Kidney (tissue), 14 donors: Measurements from ENCODE around the gene TXNDC5. TPM values are rescaled to one million over a fixed set of nuclear protein-coding genes. Genes with fewer than 3 reads are reported as not detected.

Source experiments
- DNase-seq, 5 donors: peaks; one replicate each; pipeline ENCODE4 v3.0.0-alpha.2; 2013 to 2020
- FAIRE-seq: peaks from 2 replicates; lab custom pipeline; 2012; peaks lifted over from hg19 to GRCh38; lab: Jason Lieb, UNC
- H3K27ac ChIP-seq, 2 donors: one replicate each; pipeline ENCODE4 v1.7.0; 2013; ENCODE audit warnings: low read depth in 2 of 2, low read length in 2 of 2, inconsistent platforms in 1 of 2
- H3K27me3 ChIP-seq: one replicate; pipeline ENCODE4 v1.7.1; 2013; ENCODE audit warnings: low read length, inconsistent platforms; ENCODE audit not compliant: control insufficient read depth, insufficient read depth
- H3K36me3 ChIP-seq, 3 donors: one replicate each; pipeline versions ENCODE4 v1.7.0 to v1.7.1; 2013; ENCODE audit warnings: low read length in 3 of 3, control low read depth in 1 of 3, inconsistent platforms in 1 of 3; ENCODE audit not compliant: insufficient read depth in 3 of 3, control insufficient read depth in 2 of 3
- H3K4me1 ChIP-seq, 3 donors: one replicate each; pipeline versions ENCODE4 v1.7.0 to v1.7.1; 2013; ENCODE audit warnings: low read length in 3 of 3, inconsistent platforms in 1 of 3, low read depth in 1 of 3; ENCODE audit not compliant: control insufficient read depth in 2 of 3, insufficient read depth in 2 of 3
- H3K4me3 ChIP-seq, 3 donors: one replicate each; pipeline versions ENCODE4 v1.7.0 to v1.8.1; 2013; ENCODE audit warnings: low read length in 3 of 3, control low read depth in 1 of 3, inconsistent platforms in 1 of 3
- H3K9ac ChIP-seq, 3 donors: one replicate each; pipeline versions ENCODE4 v1.7.0 to v1.7.1; 2013; ENCODE audit warnings: low read length in 3 of 3, control low read depth in 1 of 3, inconsistent platforms in 1 of 3
- H3K9me3 ChIP-seq, 3 donors: one replicate each; pipeline versions ENCODE4 v1.7.0 to v1.7.1; 2013; ENCODE audit warnings: low read length in 3 of 3, control low read depth in 1 of 3, inconsistent platforms in 1 of 3; ENCODE audit not compliant: control insufficient read depth in 2 of 3, insufficient read depth in 1 of 3
- intact Hi-C: fragments of 100-400 bp; cut with DNase I; formaldehyde crosslinking; loops from one replicate; pipeline ENCODE4 v1.11.1; 2022
- polyA plus RNA-seq: library from polyadenylated mRNA; stranded (reverse); fragments of 350-450 nt; fragmentation: Illumina TruSeq; extraction: RNeasy Lipid Tissue Mini Kit (QIAGEN cat#74804); gene quantifications from one replicate; pipeline ENCODE4 v1.2.3, GENCODE V29; 2014; ENCODE audit warnings: low read depth, low replicate concordance; ENCODE audit not compliant: insufficient read depth
- total RNA-seq: library from RNA; stranded (reverse); fragmentation: NEBNext Ultra II Directional; extraction: Animal tissue kit (Norgen Biotek cat#: 25700); gene quantifications from one replicate; pipeline ENCODE4 v1.2.1, GENCODE V29; 2021
- TF ChIP-seq, protein P1 (sequence below): IDR thresholded peaks from 3 replicates; pipeline ENCODE4 v1.5.1; 2012; ENCODE audit warnings: mild to moderate bottlenecking, moderate library complexity, borderline replicate concordance; ENCODE audit not compliant: insufficient read depth; ENCODE audit errors: extremely low read depth
- donor health status: control.
- donor health status: control.
- donor health status: control.
- donor health status: control.
- donor health status: control.
- donor health status: DM: yes; HTN: yes; CAD: no.
- donor health status: Normal renal cell carcinoma (clear cell type).

Gene TXNDC5
- total and polyA plus RNA-seq, 2 donors from 2014 or later: 73.5 to 153 TPM

DNA sequence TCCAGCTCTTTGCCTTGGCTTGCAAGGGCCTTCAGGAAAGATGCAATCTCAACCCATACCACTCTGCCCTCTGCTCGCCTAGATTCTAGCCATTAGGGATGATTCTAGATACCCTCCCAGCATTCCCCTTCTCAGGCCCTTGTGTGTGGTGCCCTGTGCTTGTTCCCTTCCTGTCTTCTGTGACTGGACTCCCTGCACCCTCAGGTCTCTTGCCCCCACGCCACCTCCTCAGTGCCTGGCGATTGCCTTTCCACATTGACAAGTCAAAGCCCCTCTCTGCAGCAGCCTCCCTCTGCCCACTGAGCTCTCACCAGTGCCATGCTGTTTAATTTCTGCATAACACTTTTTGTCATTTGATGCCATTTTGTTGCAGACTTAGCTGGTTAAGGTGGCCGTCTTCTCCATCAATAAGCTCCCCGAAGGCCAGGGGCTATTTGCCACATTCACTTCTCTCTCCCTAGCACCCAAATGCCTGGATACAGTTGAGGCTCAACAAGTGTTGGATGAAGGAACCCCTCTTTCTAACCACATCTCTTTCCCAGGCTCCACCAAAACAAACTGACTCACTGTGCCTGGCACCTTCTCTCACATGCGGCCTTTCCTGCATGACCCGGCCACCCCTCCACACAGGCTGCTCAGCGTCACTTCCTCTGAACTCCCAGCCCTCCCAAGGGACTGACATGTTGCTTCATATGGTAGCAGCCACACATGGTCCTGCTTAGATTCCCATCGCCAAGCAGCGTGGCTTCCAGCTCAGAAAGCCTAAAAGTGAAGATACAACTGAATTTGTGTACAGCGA is 4.6 kb upstream of the TXNDC5 start:
- TF ChIP-seq, protein P1, sequence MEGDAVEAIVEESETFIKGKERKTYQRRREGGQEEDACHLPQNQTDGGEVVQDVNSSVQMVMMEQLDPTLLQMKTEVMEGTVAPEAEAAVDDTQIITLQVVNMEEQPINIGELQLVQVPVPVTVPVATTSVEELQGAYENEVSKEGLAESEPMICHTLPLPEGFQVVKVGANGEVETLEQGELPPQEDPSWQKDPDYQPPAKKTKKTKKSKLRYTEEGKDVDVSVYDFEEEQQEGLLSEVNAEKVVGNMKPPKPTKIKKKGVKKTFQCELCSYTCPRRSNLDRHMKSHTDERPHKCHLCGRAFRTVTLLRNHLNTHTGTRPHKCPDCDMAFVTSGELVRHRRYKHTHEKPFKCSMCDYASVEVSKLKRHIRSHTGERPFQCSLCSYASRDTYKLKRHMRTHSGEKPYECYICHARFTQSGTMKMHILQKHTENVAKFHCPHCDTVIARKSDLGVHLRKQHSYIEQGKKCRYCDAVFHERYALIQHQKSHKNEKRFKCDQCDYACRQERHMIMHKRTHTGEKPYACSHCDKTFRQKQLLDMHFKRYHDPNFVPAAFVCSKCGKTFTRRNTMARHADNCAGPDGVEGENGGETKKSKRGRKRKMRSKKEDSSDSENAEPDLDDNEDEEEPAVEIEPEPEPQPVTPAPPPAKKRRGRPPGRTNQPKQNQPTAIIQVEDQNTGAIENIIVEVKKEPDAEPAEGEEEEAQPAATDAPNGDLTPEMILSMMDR: no peak
- FAIRE-seq (no peak), DNase-seq (peak in 1 of 5 donors; percentile 65)
- Histone ChIP-seq H3K27ac (no peak overlapping the region), H3K36me3 (no peaks in the 10 kb centered on the region), H3K27me3 (no peaks in the 10 kb centered on the region), H3K4me3 (no peak overlapping the region), H3K9me3 (no peaks in the 10 kb centered on the region), H3K9ac (no peak overlapping the region), H3K4me1 (peaks cover 0 to 4% (median 0%) of the 10 kb centered on the region in 3 donors)
- intact Hi-C loops: no loop called here

DNA sequence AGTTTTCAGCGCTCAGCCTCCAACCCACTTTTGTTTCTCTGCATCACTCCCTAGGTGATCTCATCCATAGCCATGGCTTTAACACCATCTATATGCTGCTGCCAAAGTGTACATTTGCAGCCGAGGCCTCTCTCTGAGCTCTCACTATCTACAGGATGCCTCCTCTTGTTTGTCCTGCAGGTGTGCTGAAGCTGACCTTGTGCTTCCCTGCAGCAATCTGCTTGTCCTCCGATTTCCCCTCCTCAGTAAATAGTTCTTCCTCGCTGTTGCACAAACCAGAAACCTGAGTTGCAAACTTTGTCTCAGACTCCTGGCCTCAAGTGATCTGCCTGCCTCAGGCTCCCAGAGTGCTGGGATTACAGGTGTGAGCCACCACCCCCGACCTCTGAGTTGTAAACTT is 3.7 kb upstream of the TXNDC5 start:
- FAIRE-seq: no peak
- Histone ChIP-seq H3K27ac (no peak overlapping the region), H3K9me3 (no peaks in the 10 kb centered on the region), H3K4me1 (peaks cover 0 to 8% (median 3%) of the 10 kb centered on the region in 3 donors), H3K36me3 (no peaks in the 10 kb centered on the region), H3K9ac (no peak overlapping the region), H3K4me3 (no peak overlapping the region), H3K27me3 (no peaks in the 10 kb centered on the region)
- intact Hi-C loops: no loop called here
- no peak for DNase-seq
- TF ChIP-seq, protein P1: no peak

DNA sequence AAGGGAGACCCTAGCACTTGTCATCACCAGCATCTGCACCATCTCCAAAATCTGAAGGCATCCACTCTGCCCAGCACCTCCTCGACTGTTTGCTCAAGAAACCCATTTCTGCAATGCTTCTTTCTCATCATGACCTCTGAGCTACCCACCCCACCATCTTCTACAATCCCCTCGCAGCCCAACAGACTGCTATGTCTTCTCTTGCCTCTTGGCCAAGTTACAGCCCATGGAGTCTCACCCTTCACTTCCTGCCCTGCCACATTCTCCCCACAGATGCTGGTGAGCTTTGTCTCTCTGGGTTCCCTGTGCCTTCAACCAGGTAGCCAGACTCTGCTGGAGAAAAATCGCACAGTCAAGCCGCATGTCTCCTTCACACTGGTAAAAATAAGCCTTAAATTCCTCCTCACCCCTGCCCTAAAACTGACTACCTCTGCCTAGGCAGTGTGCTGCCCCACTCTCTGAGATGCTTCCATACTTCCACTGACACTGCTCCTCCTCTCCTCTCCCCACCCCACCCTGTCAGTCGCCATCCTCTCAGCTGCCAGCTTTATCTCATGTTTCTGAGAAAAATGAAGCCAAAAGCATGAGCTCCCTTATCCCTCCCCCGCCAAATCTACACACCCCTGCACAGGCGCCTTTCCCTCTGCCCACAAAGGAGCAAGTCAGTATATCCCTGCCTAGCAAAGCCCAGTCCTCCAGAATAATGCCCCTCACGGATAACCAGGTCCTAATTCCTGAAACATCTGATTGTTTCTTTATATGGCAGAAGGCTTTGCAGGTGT is 2.3 kb upstream of the TXNDC5 start:
- Histone ChIP-seq H3K27ac (no peak overlapping the region), H3K36me3 (no peaks in the 10 kb centered on the region), H3K9ac (no peak overlapping the region), H3K4me3 (no peak overlapping the region), H3K27me3 (no peaks in the 10 kb centered on the region), H3K4me1 (peaks cover 0 to 13% (median 12%) of the 10 kb centered on the region in 3 donors), H3K9me3 (no peaks in the 10 kb centered on the region)
- peak in 2 of 5 donors; percentile 31 to 48 for DNase-seq
- TF ChIP-seq, protein P1: no peak
- intact Hi-C loops: no loop called here
- FAIRE-seq: no peak
